IgD-negative memory B cell (primary cell): ENCODE measurements around the gene CD38. TPM values are rescaled to one million over a fixed set of nuclear protein-coding genes. Genes with fewer than 3 reads are reported as not detected.
"Not testable (repeated sequence)": the region's sequence is repeated elsewhere in the genome, so short reads cannot be mapped to it uniquely, and the experiment has no call there.

ENCODE experiments used
- H3K27ac Mint-ChIP-seq, 3 donors: one replicate each; pipeline ENCODE4 v1.8.0; 2020 to 2022; ENCODE audit warnings: mild to moderate bottlenecking in 3 of 3, mixed read lengths in 3 of 3, moderate library complexity in 1 of 3
- H3K27me3 Mint-ChIP-seq: one replicate; pipeline ENCODE4 v1.8.0; 2021; ENCODE audit warnings: mixed read lengths
- H3K36me3 Mint-ChIP-seq: one replicate; pipeline ENCODE4 v1.8.0; 2020; ENCODE audit warnings: mild to moderate bottlenecking, mixed read lengths
- H3K4me1 Mint-ChIP-seq, 3 donors: one replicate each; pipeline ENCODE4 v1.8.0; 2020 to 2022; ENCODE audit warnings: mixed read lengths in 3 of 3, mild to moderate bottlenecking in 1 of 3
- H3K4me3 Mint-ChIP-seq, 4 donors: one replicate each; pipeline ENCODE4 v1.8.0; 2020 to 2022; ENCODE audit warnings: mild to moderate bottlenecking in 4 of 4, mixed read lengths in 4 of 4, moderate library complexity in 3 of 4
- H3K9me3 Mint-ChIP-seq, 3 donors: one replicate each; pipeline ENCODE4 v1.8.0; 2020 to 2021; ENCODE audit warnings: mixed read lengths in 3 of 3, mild to moderate bottlenecking in 1 of 3
- polyA plus RNA-seq: library from polyadenylated mRNA; unstranded; fragments of 300-500 nt; fragmentation: Illumina TruSeq; gene quantifications from one replicate; pipeline ENCODE4 v1.2.3, GENCODE V29; 2021

The CD38 gene
- polyA plus RNA-seq, 1 donor from 2014 or later, result 20.9 TPM

GRCh38 chr4:15799701-15800100 lies 21.6 kb downstream of the CD38 start:
- H3K9me3 Mint-ChIP-seq, result no peaks in the 10 kb centered on the region
- H3K4me1 Mint-ChIP-seq, result peaks cover 13 to 34% (median 16%) of the 10 kb centered on the region in 3 donors
- H3K27me3 Mint-ChIP-seq, result no peaks in the 10 kb centered on the region
- peak overlapping the region in 1 of 4 donors; percentile 82 for H3K4me3 Mint-ChIP-seq
- peak overlapping the region in 1 of 3 donors; percentile 47 for H3K27ac Mint-ChIP-seq
- peaks cover 1% of the 10 kb centered on the region for H3K36me3 Mint-ChIP-seq

DNA sequence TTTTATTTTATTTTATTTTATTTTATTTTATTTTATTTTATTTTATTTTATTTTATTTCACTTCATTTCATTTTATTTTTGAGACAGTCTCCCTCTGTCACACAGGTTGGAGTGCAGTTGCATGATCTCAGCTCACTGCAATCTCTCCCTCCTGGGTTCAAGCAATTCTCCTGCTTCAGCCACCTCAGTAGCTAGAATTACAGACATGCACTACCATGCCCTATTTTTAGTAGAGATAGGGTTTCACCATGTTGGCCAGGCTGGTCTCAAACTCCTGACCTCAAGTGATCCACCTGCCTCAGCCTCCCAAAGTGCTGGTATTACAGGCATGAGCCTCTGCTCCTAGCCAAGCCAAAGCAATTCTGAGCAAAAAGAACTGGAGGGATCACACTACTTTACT lies 24.4 kb downstream of the CD38 start:
- not testable (repeated sequence) for H3K27ac Mint-ChIP-seq, H3K27me3 Mint-ChIP-seq
- peaks cover 17 to 36% (median 20%) of the 10 kb centered on the region in 3 donors for H3K4me1 Mint-ChIP-seq

GRCh38 chr4:15805583-15806517 lies 27.7 kb downstream of the CD38 start:
- Mint-ChIP-seq H3K4me1 (peaks cover 22 to 42% (median 23%) of the 10 kb centered on the region in 3 donors), H3K27me3 (no peaks in the 10 kb centered on the region), H3K4me3 (no peak overlapping the region), H3K9me3 (no peaks in the 10 kb centered on the region), H3K27ac (no peak overlapping the region), H3K36me3 (peaks cover 1% of the 10 kb centered on the region)

More for the DNA sequence above, 24.4 kb downstream of the CD38 start:
- not testable (repeated sequence) for H3K36me3 Mint-ChIP-seq, H3K9me3 Mint-ChIP-seq, H3K4me3 Mint-ChIP-seq

- peak overlapping the region in 2 of 3 donors; percentile 7 to 14 for H3K27ac Mint-ChIP-seq
- H3K36me3 Mint-ChIP-seq, result peaks cover 3% of the 10 kb centered on the region
- H3K27me3 Mint-ChIP-seq, result no peaks in the 10 kb centered on the region
- peaks cover 22 to 30% (median 25%) of the 10 kb centered on the region in 3 donors for H3K4me1 Mint-ChIP-seq
- H3K4me3 Mint-ChIP-seq, result peak overlapping the region in 3 of 4 donors; percentile 34 to 82 (median 53)
- peaks cover 0 to 2% (median 0%) of the 10 kb centered on the region in 3 donors for H3K9me3 Mint-ChIP-seq
Observed at GRCh38 chr4:15809058-15809457, 30.9 kb downstream of the CD38 start.

DNA sequence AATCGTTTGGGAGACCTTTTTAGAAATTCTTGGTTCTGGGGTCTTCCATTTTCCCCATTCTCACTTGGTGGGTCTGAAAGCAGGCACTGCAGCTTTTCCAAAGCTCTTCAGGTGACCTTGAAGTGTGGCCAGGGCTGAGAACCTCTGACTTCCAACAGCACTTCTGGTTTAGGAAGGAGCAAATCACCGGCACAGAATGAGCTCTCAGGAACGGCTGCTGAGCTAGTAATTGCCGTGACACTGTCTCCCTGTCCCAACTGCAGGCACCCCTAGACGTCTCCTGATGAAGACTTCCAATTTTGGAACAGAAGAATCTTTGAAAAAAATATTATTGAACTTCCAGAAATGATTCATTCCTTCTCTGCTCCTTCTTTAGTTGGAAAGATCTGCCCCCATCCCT lies 31.3 kb downstream of the CD38 start:
- peaks cover 22 to 28% (median 25%) of the 10 kb centered on the region in 3 donors for H3K4me1 Mint-ChIP-seq
- peaks cover 3% of the 10 kb centered on the region for H3K36me3 Mint-ChIP-seq
- peak overlapping the region in 1 of 3 donors; percentile 14 for H3K27ac Mint-ChIP-seq
- no peaks in the 10 kb centered on the region for H3K27me3 Mint-ChIP-seq
- peaks cover 0 to 2% (median 0%) of the 10 kb centered on the region in 3 donors for H3K9me3 Mint-ChIP-seq
- peak overlapping the region in 1 of 4 donors; percentile 82 for H3K4me3 Mint-ChIP-seq

- no peak overlapping the region for H3K27ac Mint-ChIP-seq
- peaks cover 3% of the 10 kb centered on the region for H3K36me3 Mint-ChIP-seq
- H3K4me1 Mint-ChIP-seq, result peaks cover 15 to 19% (median 19%) of the 10 kb centered on the region in 3 donors
Observed at GRCh38 chr4:15811703-15812337, 33.7 kb downstream of the CD38 start.

GRCh38 chr4:15832523-15833451 lies 54.7 kb downstream of the CD38 start:
- Mint-ChIP-seq H3K27ac (no peak overlapping the region), H3K27me3 (no peaks in the 10 kb centered on the region), H3K4me1 (no peaks in the 10 kb centered on the region), H3K4me3 (no peak overlapping the region), H3K36me3 (peaks cover 11% of the 10 kb centered on the region), H3K9me3 (peaks cover 2 to 8% (median 3%) of the 10 kb centered on the region in 3 donors)

More at GRCh38 chr4:15811703-15812337, 33.7 kb downstream of the CD38 start:
- Mint-ChIP-seq H3K9me3 (peaks cover 0 to 2% (median 0%) of the 10 kb centered on the region in 3 donors), H3K4me3 (no peak overlapping the region), H3K27me3 (no peaks in the 10 kb centered on the region)

GRCh38 chr4:15833801-15834200 lies 55.7 kb downstream of the CD38 start:
- H3K4me1 Mint-ChIP-seq, result no peaks in the 10 kb centered on the region
- peaks cover 2 to 8% (median 3%) of the 10 kb centered on the region in 3 donors for H3K9me3 Mint-ChIP-seq
- no peaks in the 10 kb centered on the region for H3K27me3 Mint-ChIP-seq
- H3K27ac Mint-ChIP-seq, result no peak overlapping the region
- no peak overlapping the region for H3K4me3 Mint-ChIP-seq
- peaks cover 11% of the 10 kb centered on the region for H3K36me3 Mint-ChIP-seq

GRCh38 chr4:15836362-15836761 lies 58.2 kb downstream of the CD38 start:
- no peaks in the 10 kb centered on the region for H3K4me1 Mint-ChIP-seq
- no peaks in the 10 kb centered on the region for H3K9me3 Mint-ChIP-seq
- peaks cover 7% of the 10 kb centered on the region for H3K36me3 Mint-ChIP-seq
- H3K27me3 Mint-ChIP-seq, result no peaks in the 10 kb centered on the region
- peak overlapping the region in 1 of 3 donors; percentile 59 for H3K27ac Mint-ChIP-seq
- no peak overlapping the region for H3K4me3 Mint-ChIP-seq

- Mint-ChIP-seq H3K4me1 (no peaks in the 10 kb centered on the region), H3K4me3 (no peak overlapping the region), H3K27me3 (no peaks in the 10 kb centered on the region), H3K27ac (no peak overlapping the region), H3K9me3 (no peaks in the 10 kb centered on the region), H3K36me3 (peaks cover 5% of the 10 kb centered on the region)
Observed at GRCh38 chr4:15837591-15837990, 59.5 kb downstream of the CD38 start.

- not testable (repeated sequence) for H3K27ac Mint-ChIP-seq, H3K36me3 Mint-ChIP-seq, H3K9me3 Mint-ChIP-seq, H3K4me3 Mint-ChIP-seq, H3K27me3 Mint-ChIP-seq, H3K4me1 Mint-ChIP-seq
Observed at GRCh38 chr4:15841194-15841730, 63.1 kb downstream of the CD38 start.

GRCh38 chr4:15847746-15848145 lies 69.6 kb downstream of the CD38 start:
- H3K36me3 Mint-ChIP-seq, result peaks cover 8% of the 10 kb centered on the region
- no peak overlapping the region for H3K27ac Mint-ChIP-seq
- no peaks in the 10 kb centered on the region for H3K9me3 Mint-ChIP-seq
- H3K27me3 Mint-ChIP-seq, result no peaks in the 10 kb centered on the region
- no peak overlapping the region for H3K4me3 Mint-ChIP-seq
- H3K4me1 Mint-ChIP-seq, result peaks cover 0 to 2% (median 0%) of the 10 kb centered on the region in 3 donors

- Mint-ChIP-seq H3K36me3 (peaks cover 8% of the 10 kb centered on the region), H3K4me3 (no peak overlapping the region), H3K27ac (no peak overlapping the region), H3K27me3 (no peaks in the 10 kb centered on the region), H3K4me1 (peaks cover 0 to 2% (median 0%) of the 10 kb centered on the region in 3 donors), H3K9me3 (no peaks in the 10 kb centered on the region)
Observed at GRCh38 chr4:15848191-15848842, 70.2 kb downstream of the CD38 start.

GRCh38 chr4:15851969-15852368 lies 73.8 kb downstream of the CD38 start:
- peaks cover 8% of the 10 kb centered on the region for H3K36me3 Mint-ChIP-seq
- H3K4me3 Mint-ChIP-seq, result no peak overlapping the region
- H3K4me1 Mint-ChIP-seq, result peaks cover 0 to 4% (median 0%) of the 10 kb centered on the region in 3 donors
- H3K9me3 Mint-ChIP-seq, result no peaks in the 10 kb centered on the region
- H3K27me3 Mint-ChIP-seq, result no peaks in the 10 kb centered on the region
- no peak overlapping the region for H3K27ac Mint-ChIP-seq
